Left lung (tissue), 10 donors: Measurements from ENCODE around the gene GPR107. TPM values are rescaled to one million over a fixed set of nuclear protein-coding genes. Genes with fewer than 3 reads are reported as not detected.

ENCODE experiments used
- ATAC-seq: fragments of 200-7000 bp; cut with Tn5 transposase; one replicate; pipeline ENCODE4 v1.9.1; 2020; ENCODE audit warnings: moderate library complexity
- DNase-seq, 4 donors: peaks; one replicate each; pipeline ENCODE4 v3.0.0-alpha.2; 2013 to 2020
- H3K27ac ChIP-seq, 2 donors: fragments of 200-600 bp; sonication (generic) in 1 of 2; one replicate each; pipeline versions ENCODE4 v1.5.0 to v1.8.0; 2020 to 2021
- H3K27me3 ChIP-seq, 2 donors: fragments of 200-600 bp; sonication (generic) in 1 of 2; one replicate each; pipeline versions ENCODE4 v1.5.0 to v1.8.0; 2020 to 2021
- H3K36me3 ChIP-seq, 2 donors: fragments of 200-600 bp; sonication (generic) in 1 of 2; one replicate each; pipeline versions ENCODE4 v1.5.0 to v1.8.0; 2020 to 2021
- H3K4me1 ChIP-seq, 2 donors: fragments of 200-600 bp; one replicate each; pipeline ENCODE4 v1.8.0; 2021
- H3K4me3 ChIP-seq, 2 donors: fragments of 200-600 bp; sonication (generic) in 1 of 2; one replicate each; pipeline versions ENCODE4 v1.5.0 to v1.8.0; 2020 to 2021; ENCODE audit warnings: mild to moderate bottlenecking in 1 of 2
- H3K9me3 ChIP-seq, 2 donors: fragments of 200-600 bp; sonication (generic) in 1 of 2; one replicate each; pipeline versions ENCODE4 v1.5.0 to v1.8.0; 2020 to 2021
- intact Hi-C, 2 donors: fragments of 100-400 bp; cut with DNase I; formaldehyde crosslinking; loops; one replicate each; pipeline versions ENCODE4 v1.11.2 to v1.14.2; 2022
- polyA plus RNA-seq, 6 donors: library from polyadenylated mRNA; unstranded; fragments of 120-200 nt; gene quantifications; one replicate each; pipeline ENCODE4 v1.2.1, GENCODE V29; 2013; ENCODE audit not compliant: insufficient read length in 6 of 6
- total RNA-seq, 2 donors: library from RNA; stranded (reverse); fragmentation: NEBNext Ultra II Directional; extraction: Animal tissue kit (Norgen Biotek cat#: 25700); gene quantifications; one replicate each; pipeline ENCODE4 v1.2.1, GENCODE V29; 2021
- TF ChIP-seq, protein P1 (sequence below), 2 donors: fragments of 200-600 bp; sonication (generic) in 1 of 2; IDR thresholded peaks; one replicate each; pipeline versions ENCODE4 v1.5.0 to v1.8.0; 2021; ENCODE audit warnings: antibody characterized with exemption in 2 of 2
- donor health status: DM: no; HTN: yes; CAD: no.
- donor health status: DM: no; HTN: no; CAD: no.

GPR107 gene
- total and polyA plus RNA-seq, 8 donors = 43.0 to 52.4 (median 47.6) TPM

DNA sequence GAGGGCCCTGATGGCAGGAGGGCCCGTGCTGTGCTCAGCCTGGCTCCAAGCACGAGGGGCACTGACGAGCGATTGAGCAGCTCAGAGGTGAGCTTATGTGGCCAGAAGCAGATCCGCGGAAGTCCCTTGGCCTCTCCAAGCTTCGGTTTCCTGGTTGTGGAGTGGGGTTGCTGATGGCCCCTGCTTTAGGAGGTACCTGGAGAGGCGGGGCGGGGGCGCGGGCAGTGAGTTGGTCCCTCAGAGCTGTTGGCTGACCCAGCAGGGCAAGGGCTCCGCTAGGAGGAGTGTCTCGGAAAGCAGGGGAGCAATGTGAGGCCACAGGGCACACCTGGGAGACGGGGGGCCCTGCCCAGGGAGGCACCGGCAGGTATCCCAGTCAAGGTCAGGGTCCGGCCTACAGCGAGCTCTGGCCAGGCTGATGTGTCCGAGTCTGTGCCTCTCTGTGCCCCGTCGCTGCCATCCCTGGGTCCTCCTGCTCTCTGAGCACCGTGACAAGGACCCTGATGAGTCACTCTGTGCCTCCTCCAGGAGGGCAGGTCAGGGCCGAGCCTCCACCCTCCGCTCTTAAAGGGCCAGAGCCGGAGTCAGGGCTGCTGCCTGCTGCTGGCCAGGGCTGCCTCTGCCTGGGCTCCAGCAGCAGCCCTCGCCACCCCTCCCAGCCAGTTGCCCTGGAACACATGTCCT lies 133.3 kb downstream of the GPR107 start:
- Histone ChIP-seq H3K4me3 (no peak overlapping the region), H3K36me3 (no peaks in the 10 kb centered on the region), H3K4me1 (no peaks in the 10 kb centered on the region), H3K27ac (no peak overlapping the region), H3K9me3 (no peaks in the 10 kb centered on the region), H3K27me3 (no peaks in the 10 kb centered on the region)
- DNase-seq (peak in 2 of 4 donors; percentile 58 to 85), ATAC-seq (peak; percentile 96)
- intact Hi-C loops = no loop called here
- TF ChIP-seq, protein P1, sequence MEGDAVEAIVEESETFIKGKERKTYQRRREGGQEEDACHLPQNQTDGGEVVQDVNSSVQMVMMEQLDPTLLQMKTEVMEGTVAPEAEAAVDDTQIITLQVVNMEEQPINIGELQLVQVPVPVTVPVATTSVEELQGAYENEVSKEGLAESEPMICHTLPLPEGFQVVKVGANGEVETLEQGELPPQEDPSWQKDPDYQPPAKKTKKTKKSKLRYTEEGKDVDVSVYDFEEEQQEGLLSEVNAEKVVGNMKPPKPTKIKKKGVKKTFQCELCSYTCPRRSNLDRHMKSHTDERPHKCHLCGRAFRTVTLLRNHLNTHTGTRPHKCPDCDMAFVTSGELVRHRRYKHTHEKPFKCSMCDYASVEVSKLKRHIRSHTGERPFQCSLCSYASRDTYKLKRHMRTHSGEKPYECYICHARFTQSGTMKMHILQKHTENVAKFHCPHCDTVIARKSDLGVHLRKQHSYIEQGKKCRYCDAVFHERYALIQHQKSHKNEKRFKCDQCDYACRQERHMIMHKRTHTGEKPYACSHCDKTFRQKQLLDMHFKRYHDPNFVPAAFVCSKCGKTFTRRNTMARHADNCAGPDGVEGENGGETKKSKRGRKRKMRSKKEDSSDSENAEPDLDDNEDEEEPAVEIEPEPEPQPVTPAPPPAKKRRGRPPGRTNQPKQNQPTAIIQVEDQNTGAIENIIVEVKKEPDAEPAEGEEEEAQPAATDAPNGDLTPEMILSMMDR (IDR thresholded peaks at IDR 0.05) = no peak

DNA sequence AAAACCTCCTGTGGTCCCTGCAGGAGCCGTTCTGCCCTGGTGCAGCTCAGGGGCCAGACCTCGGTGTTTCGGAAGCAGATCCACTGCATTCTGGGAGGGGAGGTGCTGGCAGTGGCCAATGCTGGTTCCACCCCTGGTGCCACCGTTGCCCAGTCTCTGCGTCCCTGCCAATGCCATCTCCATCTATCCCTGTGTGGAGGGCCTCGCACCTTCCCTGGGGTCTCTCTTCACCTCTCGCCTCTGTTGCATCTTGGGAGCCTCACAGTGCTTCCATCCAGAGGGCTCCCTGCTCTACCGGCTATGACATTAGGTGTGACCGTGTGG lies 133.8 kb downstream of the GPR107 start:
- Histone ChIP-seq H3K9me3 (no peaks in the 10 kb centered on the region), H3K4me3 (no peak overlapping the region), H3K4me1 (no peaks in the 10 kb centered on the region), H3K27ac (no peak overlapping the region), H3K27me3 (no peaks in the 10 kb centered on the region), H3K36me3 (no peaks in the 10 kb centered on the region)
- TF ChIP-seq, protein P1 (IDR thresholded peaks at IDR 0.05) = no peak
- no peak for DNase-seq
- no peak for ATAC-seq
- intact Hi-C loops = no loop called here

DNA sequence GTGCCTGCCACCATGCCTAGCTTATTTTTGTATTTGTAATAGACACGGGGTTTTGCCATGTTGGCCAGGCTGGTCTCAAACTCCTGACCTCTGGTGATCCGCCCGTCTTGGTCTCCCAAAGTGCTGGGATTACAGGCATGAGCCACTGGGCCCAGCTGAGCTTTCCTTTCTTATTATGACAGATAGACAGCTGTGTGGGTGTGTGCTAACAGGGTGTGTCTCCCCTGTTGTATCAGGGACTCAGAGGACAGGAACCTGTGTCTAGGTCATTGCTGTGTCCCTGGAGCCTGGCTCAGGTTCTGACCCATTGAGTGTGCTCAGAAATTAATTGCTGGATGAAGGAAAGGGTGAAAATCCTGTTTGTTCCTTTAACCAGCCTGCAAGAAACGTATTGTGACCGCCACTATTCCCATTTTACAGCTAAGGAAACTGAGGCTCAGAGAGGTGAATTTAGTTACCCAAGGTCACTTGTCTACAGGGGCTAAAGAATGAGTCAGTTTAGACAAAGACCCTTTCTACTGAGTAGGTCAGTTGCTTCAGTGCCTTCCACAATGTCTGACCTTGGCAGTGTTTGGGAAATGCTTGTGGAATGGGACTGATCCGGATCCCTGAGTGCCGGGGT lies 135.3 kb downstream of the GPR107 start:
- Histone ChIP-seq H3K27me3 (no peaks in the 10 kb centered on the region), H3K4me1 (no peaks in the 10 kb centered on the region), H3K9me3 (no peaks in the 10 kb centered on the region), H3K36me3 (no peaks in the 10 kb centered on the region), H3K4me3 (no peak overlapping the region), H3K27ac (no peak overlapping the region)
- DNase-seq = no peak
- intact Hi-C loops = no loop called here
- ATAC-seq = no peak
- TF ChIP-seq, protein P1 (IDR thresholded peaks at IDR 0.05) = no peak

Other genes starting within 250 kb of the GPR107 start
- gene TOR1A, start 229.8 kb upstream of the GPR107 start, total RNA-seq = 10 to 100 TPM; 32.0 to 38.5 TPM
- gene TOR1A, start 229.8 kb upstream of the GPR107 start, polyA plus RNA-seq = 10 to 100 TPM; 34.2 to 40.0 (median 36.3) TPM
- gene C9orf78, start 218.6 kb upstream of the GPR107 start, total RNA-seq = 10 to 100 TPM; 30.1 to 31.8 TPM
- 10 to 100 TPM; 50.7 to 71.9 (median 67.7) TPM for gene C9orf78, start 218.6 kb upstream of the GPR107 start, polyA plus RNA-seq
- 10 to 100 TPM; 21.0 to 22.9 TPM for gene USP20, start 218.4 kb upstream of the GPR107 start, total RNA-seq
- 10 to 100 TPM; 16.7 to 24.6 (median 21.6) TPM for gene USP20, start 218.4 kb upstream of the GPR107 start, polyA plus RNA-seq
- 10 to 100 TPM; 30.4 to 51.8 TPM for gene FNBP1, start 10.7 kb upstream of the GPR107 start, total RNA-seq
- 10 to 100 TPM; 33.3 to 40.5 (median 34.4) TPM for gene FNBP1, start 10.7 kb upstream of the GPR107 start, polyA plus RNA-seq
- 10 to 100 TPM; 19.6 to 19.9 TPM for gene NCS1, start 118.5 kb downstream of the GPR107 start, total RNA-seq
- gene NCS1, start 118.5 kb downstream of the GPR107 start, polyA plus RNA-seq = 10 to 100 TPM; 16.7 to 24.9 (median 19.5) TPM
- gene HMCN2, start 211.9 kb downstream of the GPR107 start, total RNA-seq = 1 to 10 TPM; 3.7 to 3.9 TPM
- 1 to 10 TPM in 1 of 6 donors, under 1 TPM in 5; 0.31 to 2.5 (median 0.51) TPM for gene HMCN2, start 211.9 kb downstream of the GPR107 start, polyA plus RNA-seq